ENCODE results near the gene C9orf78. TPM values are rescaled to one million over a fixed set of nuclear protein-coding genes. Genes with fewer than 3 reads are reported as not detected.

C9orf78 gene, protein sequence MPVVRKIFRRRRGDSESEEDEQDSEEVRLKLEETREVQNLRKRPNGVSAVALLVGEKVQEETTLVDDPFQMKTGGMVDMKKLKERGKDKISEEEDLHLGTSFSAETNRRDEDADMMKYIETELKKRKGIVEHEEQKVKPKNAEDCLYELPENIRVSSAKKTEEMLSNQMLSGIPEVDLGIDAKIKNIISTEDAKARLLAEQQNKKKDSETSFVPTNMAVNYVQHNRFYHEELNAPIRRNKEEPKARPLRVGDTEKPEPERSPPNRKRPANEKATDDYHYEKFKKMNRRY
- 61.0 and 71.9 TPM in 2 replicates for total RNA-seq (2014; rRNA removed; shearing (Covaris generic))

DNA sequence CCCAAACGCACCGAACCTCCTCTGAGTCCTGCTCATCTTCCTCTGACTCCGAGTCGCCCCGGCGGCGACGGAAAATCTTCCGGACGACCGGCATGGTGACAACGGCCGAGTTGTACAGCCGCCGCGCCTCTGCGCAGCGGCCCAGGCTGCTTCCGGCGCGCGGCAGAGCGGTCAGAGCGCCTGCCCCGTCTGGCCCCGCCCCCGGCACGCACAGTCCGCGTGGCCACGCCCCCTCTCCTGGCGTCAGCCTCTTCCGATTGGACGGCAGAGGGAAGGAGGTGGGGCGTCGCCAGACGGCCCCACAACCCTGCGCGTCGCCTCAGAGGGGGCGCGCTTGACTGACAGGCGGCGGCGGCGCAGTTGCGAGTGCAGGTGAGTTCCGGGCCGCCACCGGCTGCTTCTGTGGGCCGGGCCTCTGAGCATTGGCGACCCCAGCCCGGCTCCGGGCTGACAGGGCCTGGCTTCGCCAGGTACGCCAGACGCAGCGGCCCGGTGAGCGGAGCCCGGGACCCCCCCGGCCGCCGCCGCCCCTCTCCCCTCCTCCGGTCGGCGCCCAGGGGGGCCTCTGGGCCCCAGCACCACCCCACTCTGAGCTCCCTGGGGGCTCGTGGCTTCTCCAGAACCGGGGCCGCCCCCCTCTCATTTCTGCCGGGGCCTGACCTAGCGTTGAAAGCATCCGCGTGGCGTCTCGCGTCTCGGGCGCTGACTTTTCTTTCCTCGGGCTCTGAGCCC lies at the start of gene C9orf78, which contains the start of gene USP20:
TSS of gene C9orf78 (minus strand) at position 148 of the 732 bp plus-strand sequence. CDS start at position 94, 54 bp downstream.
TSS of gene USP20 (plus strand) at position 331 of the 732 bp plus-strand sequence. CDS start 17,098 bp downstream, outside the sequence.

DNA sequence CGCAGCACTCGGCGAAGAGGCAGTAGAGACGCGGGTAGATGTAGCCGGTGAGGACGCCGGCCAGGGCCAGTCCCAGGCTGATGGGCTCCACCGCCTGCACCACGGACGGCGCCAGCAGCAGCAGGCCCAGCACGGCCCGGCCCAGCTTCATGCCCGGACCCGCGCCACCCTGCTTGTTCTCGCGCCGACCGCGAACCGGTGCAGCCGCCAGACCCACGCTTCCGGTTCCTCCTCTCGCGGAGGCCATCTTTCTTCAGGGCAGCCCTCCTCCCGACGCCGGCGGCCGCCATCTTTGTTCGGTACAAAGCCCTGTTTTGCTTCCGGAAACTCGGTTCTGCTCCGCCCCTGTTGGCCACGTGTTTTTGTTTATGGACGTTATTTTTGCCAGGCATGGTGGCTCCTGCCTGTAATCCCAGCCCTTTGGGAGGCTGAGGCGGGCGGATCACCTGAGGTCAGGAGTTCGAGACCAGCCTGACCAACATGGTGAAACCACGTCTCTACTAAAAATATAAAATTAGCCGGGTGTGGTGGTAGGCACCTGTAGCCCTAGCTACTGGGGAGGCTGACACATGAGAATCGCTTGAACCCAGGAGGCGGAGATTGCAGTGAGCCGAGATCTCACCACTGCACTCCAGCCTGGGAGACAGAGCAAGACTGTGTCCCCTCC lies 11.0 kb downstream of the C9orf78 start, which contains the start of gene TOR1A:
TSS of gene TOR1A (minus strand) at position 202 of the 667 bp plus-strand sequence. CDS start at position 151, 51 bp downstream.

DNA sequence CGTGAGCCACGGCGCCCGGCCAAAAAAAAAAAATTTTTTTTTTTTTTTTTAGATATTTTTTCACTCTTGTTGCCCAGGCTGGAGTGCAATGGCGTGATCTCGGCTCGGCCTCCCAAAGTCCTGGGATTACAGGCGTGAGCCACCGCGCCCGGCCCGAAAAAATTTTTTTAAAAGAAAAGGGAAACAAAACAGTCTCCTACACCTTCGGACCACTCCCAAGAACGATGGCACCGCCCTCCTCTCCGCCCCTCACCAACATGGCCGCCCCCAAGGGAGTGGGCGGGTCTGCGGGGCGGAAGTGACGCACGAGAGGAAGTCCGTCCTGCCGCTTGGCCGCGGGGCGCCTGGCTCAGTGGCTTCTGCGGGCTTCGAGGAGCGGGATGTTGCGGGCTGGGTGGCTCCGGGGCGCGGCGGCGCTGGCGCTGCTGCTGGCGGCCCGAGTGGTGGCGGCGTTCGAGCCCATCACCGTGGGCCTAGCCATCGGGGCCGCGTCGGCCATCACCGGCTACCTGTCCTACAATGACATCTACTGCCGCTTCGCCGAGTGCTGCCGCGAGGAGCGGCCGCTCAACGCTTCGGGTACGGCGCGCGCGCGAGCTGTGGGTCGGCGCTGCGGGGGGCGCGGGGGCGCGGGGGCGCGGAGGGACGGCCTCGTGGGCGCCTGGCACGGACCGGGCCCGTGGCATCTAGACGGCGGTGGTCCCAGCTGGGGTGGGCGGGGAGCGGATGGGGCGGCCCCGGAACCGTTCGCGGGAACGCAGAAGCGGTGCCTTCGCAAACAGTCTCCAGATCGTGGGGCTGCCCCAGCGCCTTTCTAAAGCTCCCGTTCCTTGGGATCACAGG lies 32.0 kb downstream of the C9orf78 start, which contains the start of gene TOR1B:
TSS of gene TOR1B (plus strand) at position 352 of the 843 bp plus-strand sequence. CDS start at position 381, 29 bp downstream.

Small RNA genes lying within 50 kb of the gene (small RNA-seq; reads per million reads assigned to genes)
- gene MIR6855 = not detected

Other genes with a start within 250 kb of the C9orf78 start
- 0.34 and 0.56 TPM in 2 replicates for gene C9orf50, start 214.2 kb downstream of the C9orf78 start, total RNA-seq (2014; rRNA removed; shearing (Covaris generic))
- 59.9 and 71.1 TPM in 2 replicates for gene NTMT1, start 209.1 kb downstream of the C9orf78 start, total RNA-seq (2014; rRNA removed; shearing (Covaris generic))
- gene ASB6, start 193.1 kb downstream of the C9orf78 start, total RNA-seq (2014; rRNA removed; shearing (Covaris generic)) = 29.0 and 34.0 TPM in 2 replicates
- 0.69 TPM in 1 of 2 replicates, not detected in the other for gene PRRX2, start 169.6 kb downstream of the C9orf78 start, total RNA-seq (2014; rRNA removed; shearing (Covaris generic))
- gene PTGES, start 82.2 kb downstream of the C9orf78 start, total RNA-seq (2014; rRNA removed; shearing (Covaris generic)) = 20.8 and 27.2 TPM in 2 replicates
- gene TOR1B, start 32.1 kb downstream of the C9orf78 start, total RNA-seq (2014; rRNA removed; shearing (Covaris generic)) = 23.6 and 30.3 TPM in 2 replicates
- gene TOR1A, start 11.1 kb downstream of the C9orf78 start, total RNA-seq (2014; rRNA removed; shearing (Covaris generic)) = 50.8 and 53.3 TPM in 2 replicates
- gene USP20, start 183 bp upstream of the C9orf78 start, total RNA-seq (2014; rRNA removed; shearing (Covaris generic)) = 17.0 and 20.4 TPM in 2 replicates
- gene FNBP1, start 207.9 kb upstream of the C9orf78 start, total RNA-seq (2014; rRNA removed; shearing (Covaris generic)) = 35.8 and 44.0 TPM in 2 replicates
- 14.8 and 18.8 TPM in 2 replicates for gene GPR107, start 218.6 kb upstream of the C9orf78 start, total RNA-seq (2014; rRNA removed; shearing (Covaris generic))

All from A375 (cell line).